Heart left ventricle (tissue), 13 donors: ENCODE data around the gene SEC14L5.

Experiments
- POLR2A ChIP-seq, 2 donors: fragments of 450-650 bp; IDR thresholded peaks; one replicate each; pipeline ENCODE4 v1.6.1; 2017; ENCODE audit warnings: antibody characterized with exemption in 2 of 2, mild to moderate bottlenecking in 2 of 2, moderate library complexity in 2 of 2
- TF ChIP-seq, protein P1 (sequence below), 12 donors: fragments of 200-600 bp; sonication (generic) in 4 of 12; IDR thresholded peaks; one replicate each; pipeline versions ENCODE4 v1.5.0 to v1.8.0; 2018 to 2022; ENCODE audit warnings: antibody characterized with exemption in 12 of 12, mild to moderate bottlenecking in 5 of 12
- donor health status: ischemic (EF 13 %, LVEDD 7.1; RV severe dilation, severe dysfunction).
- donor health status: DM: no; HTN: yes; CAD: no.
- donor health status: DM: no; HTN: no; CAD: no.
- donor health status: ischemic (EF 25% LVEDD 6.9; RV normal size, moderate dysfunction).
- donor health status: ischemic (EF 25% LVEDD 5.7; RV mildly dilated, moderate dysfunction).
- donor health status: ischemic (EF 35%, LVEDD 5.7; RV mildly dilated, moderate dysfunction).
- donor health status: nonischemic (EF 11% LVEDD 7.7; RV severe dilation, severe dysfunction).
- donor health status: DM: yes; HTN: yes; CAD: no.
- donor health status: PGD.
- donor health status: ischemic (EF 29% LVEDD 5.4; RV normal size, mild dysfunction).
- donor health status: nonischemic (EF 23%, LVEDD 6.1; RV moderate dilation, normal function).

GRCh38 chr16:4976079-4976478 is 17.9 kb downstream of the SEC14L5 start:
- TF ChIP-seq, protein P1, sequence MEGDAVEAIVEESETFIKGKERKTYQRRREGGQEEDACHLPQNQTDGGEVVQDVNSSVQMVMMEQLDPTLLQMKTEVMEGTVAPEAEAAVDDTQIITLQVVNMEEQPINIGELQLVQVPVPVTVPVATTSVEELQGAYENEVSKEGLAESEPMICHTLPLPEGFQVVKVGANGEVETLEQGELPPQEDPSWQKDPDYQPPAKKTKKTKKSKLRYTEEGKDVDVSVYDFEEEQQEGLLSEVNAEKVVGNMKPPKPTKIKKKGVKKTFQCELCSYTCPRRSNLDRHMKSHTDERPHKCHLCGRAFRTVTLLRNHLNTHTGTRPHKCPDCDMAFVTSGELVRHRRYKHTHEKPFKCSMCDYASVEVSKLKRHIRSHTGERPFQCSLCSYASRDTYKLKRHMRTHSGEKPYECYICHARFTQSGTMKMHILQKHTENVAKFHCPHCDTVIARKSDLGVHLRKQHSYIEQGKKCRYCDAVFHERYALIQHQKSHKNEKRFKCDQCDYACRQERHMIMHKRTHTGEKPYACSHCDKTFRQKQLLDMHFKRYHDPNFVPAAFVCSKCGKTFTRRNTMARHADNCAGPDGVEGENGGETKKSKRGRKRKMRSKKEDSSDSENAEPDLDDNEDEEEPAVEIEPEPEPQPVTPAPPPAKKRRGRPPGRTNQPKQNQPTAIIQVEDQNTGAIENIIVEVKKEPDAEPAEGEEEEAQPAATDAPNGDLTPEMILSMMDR (IDR thresholded peaks at IDR 0.05) = no peak
- TF ChIP-seq POLR2A (IDR thresholded peaks at IDR 0.05) = no peak
